Stimulated activated CD8-positive, alpha-beta memory T cell treated with anti-CD3 and anti-CD28 coated beads, Interleukin-7, amount 100 ng/mL, for 24 hours (primary cell): Measurements from ENCODE around the gene IL1R1.

ENCODE experiments used
- DNase-seq: peaks from one replicate; pipeline ENCODE4 v3.0.0-alpha.2; 2020; ENCODE audit warnings: low read depth

Gene IL1R1

DNA sequence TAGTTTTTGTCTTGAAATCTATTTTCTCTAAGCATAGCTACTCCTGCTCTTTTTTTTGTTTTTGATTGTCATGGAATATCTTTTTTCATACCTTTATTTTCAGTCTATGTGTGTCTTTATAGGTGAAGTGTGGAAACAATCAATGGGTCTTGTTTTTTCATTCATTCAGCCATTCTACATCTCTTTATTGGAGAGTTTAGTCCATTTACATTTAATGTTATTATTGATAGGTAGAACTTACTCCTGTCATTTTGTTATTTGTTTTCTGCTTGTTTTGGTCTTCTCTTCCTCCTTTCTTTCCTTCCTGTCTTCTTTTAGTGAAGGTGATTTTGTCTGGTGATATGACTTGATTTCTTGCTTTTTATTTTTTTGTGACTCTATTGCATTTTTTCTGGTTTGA is 62.1 kb downstream of the IL1R1 start:
- DNase-seq: no peak

DNA sequence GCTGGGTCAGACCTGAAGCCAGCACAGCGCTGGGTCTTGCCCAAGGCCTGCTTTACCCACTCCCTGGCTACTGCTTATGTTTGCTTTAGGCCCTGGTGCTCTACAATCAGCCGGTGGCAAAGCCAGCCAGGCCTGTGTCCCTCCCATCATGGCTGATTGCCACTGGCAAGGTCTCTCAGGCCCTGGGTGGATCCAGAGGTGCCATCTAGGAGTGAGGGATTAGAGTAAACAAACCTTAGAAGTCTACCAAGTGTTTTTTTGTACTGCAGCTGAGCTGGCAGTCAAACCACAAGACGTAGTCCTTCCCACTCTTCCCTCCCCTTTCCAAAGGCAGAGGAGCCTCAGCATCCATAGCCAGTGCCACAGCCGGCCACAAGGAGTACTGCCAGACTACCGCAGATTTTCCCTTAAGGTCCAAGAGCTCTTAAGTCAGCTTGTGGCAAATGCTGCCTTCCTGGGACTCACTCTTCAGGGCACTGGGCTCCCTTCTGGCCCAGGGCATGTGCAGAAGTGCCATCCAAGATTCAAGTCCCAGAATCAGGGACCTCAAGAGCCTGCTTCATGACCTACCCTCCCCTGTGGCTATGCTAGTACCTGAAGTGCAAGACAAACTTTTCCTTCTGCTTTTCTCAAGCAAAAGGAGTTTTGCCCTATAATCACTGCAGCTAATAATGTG is 64.3 kb downstream of the IL1R1 start:
- DNase-seq: no peak

DNA sequence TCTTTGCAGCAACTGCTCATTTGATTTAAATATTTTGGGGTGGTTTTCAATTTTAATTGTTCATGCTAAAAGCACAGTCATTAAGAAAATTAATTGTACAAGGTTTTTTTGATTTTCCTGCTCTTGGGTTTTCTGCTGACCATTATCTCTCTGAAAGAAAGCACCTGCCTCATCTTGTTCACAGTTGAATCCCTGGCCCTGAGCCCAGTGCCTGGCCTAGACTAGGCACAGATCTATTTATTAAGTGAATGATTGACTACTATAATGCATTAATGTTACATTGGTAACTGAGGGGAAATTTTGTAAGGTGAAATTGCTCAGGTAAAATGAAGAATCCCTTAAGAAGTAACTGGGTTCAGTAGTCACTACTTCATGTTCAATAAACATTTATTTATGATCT is 66.2 kb downstream of the IL1R1 start:
- no peak for DNase-seq

DNA sequence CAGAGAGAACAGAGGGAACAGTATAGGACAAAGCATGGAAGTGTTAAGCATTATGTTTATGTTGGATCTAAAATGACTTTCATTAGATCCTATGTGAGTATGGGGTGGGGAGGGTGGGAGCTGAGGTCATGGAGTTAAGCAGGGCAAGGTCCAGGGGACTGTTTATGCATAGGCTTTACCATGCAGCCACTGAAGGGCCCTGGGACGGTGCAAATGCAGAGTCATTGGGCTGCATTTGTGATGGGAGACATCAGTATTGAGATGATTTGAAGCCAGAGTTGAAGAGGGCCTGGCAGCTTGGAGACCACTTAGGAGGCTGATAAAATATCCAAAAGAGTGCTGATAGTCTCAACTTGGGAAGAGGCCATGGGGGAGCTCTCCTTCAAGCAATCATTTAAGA is 66.9 kb downstream of the IL1R1 start:
- no peak for DNase-seq

DNA sequence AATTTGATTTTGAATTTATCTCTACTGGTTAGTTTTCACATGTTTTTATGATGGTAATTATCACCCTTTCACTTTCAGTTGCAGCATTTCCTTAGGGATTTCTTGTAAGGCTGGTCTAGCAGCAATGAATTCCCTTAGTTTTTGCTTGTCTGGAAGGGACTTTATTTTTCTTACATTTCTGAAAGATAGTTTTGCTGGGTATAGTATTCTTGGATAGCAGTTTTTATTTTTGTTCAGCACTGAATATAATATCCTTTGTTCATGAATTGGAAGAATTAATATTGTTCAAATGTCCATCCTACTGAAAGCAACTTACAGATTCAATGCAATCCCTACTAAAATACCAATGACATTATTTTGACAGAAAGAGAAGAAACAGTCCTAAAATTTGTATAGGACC is 74.5 kb downstream of the IL1R1 start:
- no peak for DNase-seq

DNA sequence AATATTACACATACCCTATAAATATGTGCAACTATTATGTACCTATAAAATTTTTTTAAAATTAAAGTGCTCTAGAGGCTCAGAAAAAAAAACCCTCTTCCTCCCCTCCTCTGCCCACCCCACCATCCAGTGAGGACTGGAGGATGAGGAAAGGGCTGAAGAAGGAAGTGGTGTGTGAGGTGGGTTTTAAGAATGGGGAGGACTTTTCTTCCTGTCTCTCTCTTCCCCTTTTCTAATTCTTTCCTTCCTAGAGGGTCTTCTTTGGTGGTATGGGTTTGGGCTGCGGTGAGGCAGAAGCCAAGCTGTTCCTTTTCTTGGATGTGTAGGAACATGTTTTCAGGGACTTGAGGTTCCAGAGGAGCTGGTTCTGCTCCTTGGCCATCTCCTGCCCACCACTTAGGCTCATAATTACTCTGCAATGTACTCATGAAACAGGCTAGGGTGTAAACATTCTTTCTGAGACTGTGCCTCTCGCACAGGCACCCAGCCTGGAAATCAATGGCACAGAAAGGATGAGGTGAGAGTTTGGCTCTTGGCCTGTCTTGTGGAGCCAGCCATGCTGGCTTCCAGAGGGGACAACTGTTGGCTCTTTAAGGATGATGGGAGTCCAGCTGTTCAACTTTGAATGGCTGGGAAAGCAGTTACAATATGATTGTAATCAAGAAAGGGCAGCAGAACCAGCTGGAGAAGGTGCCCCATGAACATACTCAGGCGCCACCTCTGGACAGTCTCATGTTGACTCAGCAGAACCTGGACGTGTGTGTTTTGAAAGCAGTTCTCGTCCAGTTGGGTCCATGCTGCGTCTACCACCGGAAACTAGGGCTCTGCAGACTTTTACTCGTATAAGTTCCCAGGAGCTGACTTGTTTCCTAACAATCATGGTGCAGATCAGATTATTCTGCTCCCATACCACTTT is 82.5 kb downstream of the IL1R1 start:
- no peak for DNase-seq

DNA sequence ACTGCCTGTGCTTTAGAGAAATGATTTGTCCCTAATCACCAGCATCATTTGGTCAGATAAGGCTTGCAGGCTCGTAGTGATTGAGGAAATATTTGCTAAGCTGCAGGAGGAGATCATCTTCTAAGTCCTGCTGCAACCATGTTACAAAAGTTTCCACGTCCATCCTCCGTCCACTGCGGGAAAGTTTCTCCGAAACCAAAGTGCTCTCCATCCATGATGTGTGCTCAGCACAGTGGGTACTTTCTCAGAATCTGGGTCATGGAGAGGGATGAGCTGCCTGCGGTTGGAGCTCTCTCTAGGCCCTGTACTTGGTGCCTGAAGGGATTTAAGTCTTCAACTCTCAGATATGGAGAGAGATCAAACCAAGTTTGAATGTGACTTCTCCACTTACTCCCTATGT is 83.6 kb downstream of the IL1R1 start:
- DNase-seq: no peak

DNA sequence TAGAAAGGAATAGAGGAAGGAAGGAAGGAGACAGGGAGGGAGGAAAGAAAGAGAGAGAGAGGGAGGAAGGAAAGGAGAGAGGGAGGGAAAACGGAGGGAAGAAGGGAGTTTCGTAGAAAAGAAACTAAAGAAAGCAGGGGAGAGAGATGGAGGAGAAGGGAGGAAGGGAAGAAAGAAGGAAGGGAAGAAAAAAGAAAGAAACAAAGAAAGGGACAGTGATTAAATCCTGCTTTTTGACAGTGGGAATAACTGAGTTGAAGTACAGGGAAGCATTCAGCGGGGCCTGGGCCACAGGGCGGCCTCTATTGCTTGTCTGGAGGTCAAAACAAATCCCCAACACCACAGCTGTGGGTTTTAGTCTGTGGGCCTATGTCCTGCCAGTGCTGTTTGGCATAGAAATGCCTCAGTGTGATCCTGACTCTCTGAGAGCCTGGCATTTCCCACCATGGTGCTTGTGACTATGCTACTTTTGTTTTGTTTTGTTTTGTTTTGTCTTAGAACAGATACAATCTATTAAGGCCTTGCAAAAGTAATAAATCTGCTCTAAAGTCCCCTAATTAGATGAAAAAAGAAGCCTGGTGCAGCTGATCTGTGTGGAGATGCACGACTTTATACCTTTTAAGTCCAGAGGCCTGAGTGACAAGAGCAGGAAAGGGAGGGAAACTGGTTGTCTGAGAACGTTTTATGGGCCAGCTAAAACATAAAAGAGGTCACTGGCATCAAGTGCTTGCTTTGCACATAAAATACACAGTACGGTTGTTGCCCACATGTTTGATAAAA is 84.3 kb downstream of the IL1R1 start:
- no peak for DNase-seq

DNA sequence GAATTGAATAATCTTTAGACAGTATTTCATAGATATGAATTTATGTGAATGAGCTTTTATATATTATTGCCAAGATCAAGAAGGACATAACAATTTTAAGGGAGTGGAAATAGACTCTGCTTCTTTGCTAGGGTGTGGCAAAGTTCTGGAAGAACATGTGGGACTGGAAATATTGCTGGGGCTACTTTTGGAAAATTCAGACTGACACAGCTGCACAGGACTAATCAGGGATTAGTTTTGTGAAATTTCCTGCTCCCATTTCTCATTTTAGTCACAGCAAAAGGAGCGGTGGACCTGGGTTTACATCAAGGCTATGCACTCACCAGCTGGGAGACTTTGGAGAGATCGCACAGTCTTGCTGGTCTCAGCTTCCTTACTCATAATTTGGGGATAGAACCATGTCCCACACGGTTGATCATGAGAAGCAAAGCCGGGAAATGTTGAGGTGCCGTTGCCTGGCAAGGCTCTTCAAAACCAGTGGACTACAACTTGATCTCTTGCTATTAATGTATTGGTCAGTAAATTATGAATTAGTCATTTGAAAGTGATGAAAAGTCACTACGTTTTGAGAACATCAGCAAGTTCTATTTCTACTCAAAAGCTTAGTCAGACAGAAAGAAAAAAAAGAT is 86.7 kb downstream of the IL1R1 start:
- no peak for DNase-seq
